UCSD-AML1 (cell line): ENCODE measurements around the gene CFAP46.
"Not testable (repeated sequence)": the region's sequence is repeated elsewhere in the genome, so short reads cannot be mapped to it uniquely, and the experiment has no call there.

ENCODE experiments used
- DNase-seq: peaks from one replicate; lab custom pipeline; 2025; ENCODE audit not compliant: unreplicated experiment; lab: John Stamatoyannopoulos, UW

The CFAP46 gene

GRCh38 chr10:132846631-132847415, 95.5 kb downstream of the CFAP46 start:
- DNase-seq: no peak

- no peak for DNase-seq
These were observed 96.4 kb downstream of the CFAP46 start for GRCh38 chr10:132845780-132846595.

- DNase-seq: no peak
These were observed 97.3 kb downstream of the CFAP46 start for GRCh38 chr10:132845041-132845551.

- no peak for DNase-seq
These were observed 98.1 kb downstream of the CFAP46 start for GRCh38 chr10:132844069-132844809.

GRCh38 chr10:132843276-132843675, 99.1 kb downstream of the CFAP46 start:
- not testable (repeated sequence) for DNase-seq

GRCh38 chr10:132842397-132842796, 100.0 kb downstream of the CFAP46 start:
- DNase-seq: no peak

- DNase-seq: no peak
These were observed 100.8 kb downstream of the CFAP46 start for GRCh38 chr10:132841615-132841975.

- DNase-seq: no peak
These were observed 101.4 kb downstream of the CFAP46 start for GRCh38 chr10:132840698-132841614.

- no peak for DNase-seq
These were observed 103.3 kb downstream of the CFAP46 start for GRCh38 chr10:132839061-132839460.

- no peak for DNase-seq
These were observed 103.9 kb downstream of the CFAP46 start for GRCh38 chr10:132838346-132838970.

GRCh38 chr10:132837905-132838304, 104.5 kb downstream of the CFAP46 start:
- DNase-seq: no peak

GRCh38 chr10:132836832-132837540, 105.4 kb downstream of the CFAP46 start:
- DNase-seq: peak; percentile 42

- no peak for DNase-seq
These were observed 106.0 kb downstream of the CFAP46 start for GRCh38 chr10:132836248-132836831.

- no peak for DNase-seq
These were observed 106.5 kb downstream of the CFAP46 start for GRCh38 chr10:132835848-132836233.

- no peak for DNase-seq
These were observed 107.2 kb downstream of the CFAP46 start for GRCh38 chr10:132834891-132835847.

- no peak for DNase-seq
These were observed 108.0 kb downstream of the CFAP46 start for GRCh38 chr10:132834311-132834761.

- no peak for DNase-seq
These were observed 108.8 kb downstream of the CFAP46 start for GRCh38 chr10:132833421-132834111.
